GM12872 (cell line): ENCODE data around the gene CST9L.

Experiments
- TF ChIP-seq, protein P1 (sequence below): IDR thresholded peaks from 3 replicates; pipeline ENCODE4 v1.5.1; 2011; ENCODE audit warnings: low read depth, mild to moderate bottlenecking, low read length, moderate library complexity; ENCODE audit not compliant: insufficient read depth

Gene CST9L

DNA sequence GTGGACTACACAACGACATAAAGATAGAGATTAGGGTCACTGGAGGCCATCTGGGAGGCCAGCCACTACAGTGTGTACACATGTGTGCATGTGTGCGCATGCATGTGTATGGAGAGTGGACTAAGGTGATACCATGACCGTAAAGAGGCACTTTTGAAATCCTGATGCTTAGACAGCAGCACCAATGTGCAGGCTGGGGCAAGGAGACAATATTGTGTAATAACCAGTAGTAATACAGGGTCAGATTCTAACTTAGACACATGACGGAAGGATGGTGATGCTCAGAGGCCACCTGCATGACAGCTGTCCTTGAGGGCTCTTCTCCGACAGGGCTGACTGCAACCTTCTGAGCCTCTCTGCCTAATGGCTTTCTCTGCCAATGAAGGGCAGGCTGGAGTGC is 25.5 kb downstream of the CST9L start:
- TF ChIP-seq, protein P1, sequence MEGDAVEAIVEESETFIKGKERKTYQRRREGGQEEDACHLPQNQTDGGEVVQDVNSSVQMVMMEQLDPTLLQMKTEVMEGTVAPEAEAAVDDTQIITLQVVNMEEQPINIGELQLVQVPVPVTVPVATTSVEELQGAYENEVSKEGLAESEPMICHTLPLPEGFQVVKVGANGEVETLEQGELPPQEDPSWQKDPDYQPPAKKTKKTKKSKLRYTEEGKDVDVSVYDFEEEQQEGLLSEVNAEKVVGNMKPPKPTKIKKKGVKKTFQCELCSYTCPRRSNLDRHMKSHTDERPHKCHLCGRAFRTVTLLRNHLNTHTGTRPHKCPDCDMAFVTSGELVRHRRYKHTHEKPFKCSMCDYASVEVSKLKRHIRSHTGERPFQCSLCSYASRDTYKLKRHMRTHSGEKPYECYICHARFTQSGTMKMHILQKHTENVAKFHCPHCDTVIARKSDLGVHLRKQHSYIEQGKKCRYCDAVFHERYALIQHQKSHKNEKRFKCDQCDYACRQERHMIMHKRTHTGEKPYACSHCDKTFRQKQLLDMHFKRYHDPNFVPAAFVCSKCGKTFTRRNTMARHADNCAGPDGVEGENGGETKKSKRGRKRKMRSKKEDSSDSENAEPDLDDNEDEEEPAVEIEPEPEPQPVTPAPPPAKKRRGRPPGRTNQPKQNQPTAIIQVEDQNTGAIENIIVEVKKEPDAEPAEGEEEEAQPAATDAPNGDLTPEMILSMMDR, result no peak

DNA sequence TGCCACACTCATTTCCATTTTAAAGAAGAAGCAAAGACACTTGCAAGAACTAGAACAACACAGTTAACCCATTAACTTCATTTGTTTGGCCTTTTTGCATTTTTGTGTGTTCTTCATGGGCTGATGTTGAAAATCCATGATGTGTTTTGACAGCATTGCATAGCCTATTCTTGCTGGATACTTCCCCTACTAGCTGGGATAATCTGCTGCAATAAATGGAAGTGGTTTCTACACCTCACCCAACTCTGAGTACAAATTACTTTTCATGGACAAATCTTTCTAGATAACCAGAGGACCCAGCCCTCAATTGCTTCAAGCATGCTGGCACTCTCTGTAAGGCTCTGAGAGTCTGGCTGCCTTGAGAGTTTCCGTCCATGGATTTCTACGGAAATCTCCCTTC is 26.5 kb downstream of the CST9L start:
- TF ChIP-seq, protein P1, result no peak

DNA sequence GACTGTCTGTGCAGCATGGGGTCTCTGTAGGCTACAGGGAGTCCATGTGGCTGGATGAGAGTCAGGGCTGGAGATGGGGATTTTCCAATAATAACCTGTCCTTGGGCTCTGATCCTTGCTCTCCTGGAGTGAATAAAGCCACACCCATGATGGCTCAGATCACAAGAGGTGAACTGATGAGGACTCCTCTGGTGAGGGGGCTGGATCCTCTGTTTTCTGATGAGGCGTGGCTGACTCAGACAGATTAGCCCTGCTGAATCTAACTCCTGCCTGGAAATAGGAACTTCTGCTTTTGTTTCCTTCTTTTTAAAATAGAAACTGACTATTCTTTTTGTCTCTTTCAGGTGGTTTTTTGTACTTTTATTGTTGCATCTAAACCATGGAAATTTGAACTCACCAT is 27.0 kb downstream of the CST9L start:
- TF ChIP-seq, protein P1, result no peak

DNA sequence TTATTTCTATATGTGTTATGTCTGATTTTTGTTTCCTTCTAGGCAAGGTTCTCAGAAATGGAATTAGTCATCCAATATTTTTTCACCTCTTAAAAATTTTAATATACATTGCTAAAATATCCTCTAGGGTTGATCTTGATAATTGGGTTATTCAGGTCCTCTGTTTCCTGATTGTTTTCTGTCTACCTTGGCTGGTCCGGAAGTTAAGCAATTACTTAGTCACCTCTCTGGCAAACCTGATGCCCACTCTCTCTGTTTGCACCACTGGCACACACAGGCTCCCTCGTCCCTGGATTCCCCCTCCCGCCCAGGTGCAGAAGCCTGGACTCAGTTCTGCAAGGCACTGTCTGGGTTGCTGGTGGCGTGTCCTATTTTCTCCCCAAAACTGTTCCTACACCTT is 27.7 kb downstream of the CST9L start:
- TF ChIP-seq, protein P1, result no peak

DNA sequence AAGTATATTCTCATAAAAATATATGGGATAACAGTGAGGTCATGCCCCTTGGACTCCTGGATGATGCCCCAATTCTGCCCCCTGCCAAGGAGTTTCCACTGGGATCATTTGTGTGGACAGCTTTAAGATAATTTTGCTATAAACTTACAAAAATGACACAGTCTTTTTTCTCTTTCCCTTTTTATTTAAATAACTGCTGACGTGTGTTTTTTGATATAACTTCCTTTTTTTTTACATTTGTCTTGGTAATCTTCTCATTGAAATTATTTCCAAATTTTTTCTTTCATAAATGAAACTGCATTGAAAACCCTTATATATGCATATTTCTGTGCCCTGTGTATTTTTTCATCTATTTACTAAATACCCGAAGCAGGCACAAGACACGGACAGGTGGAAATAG is 31.3 kb downstream of the CST9L start:
- TF ChIP-seq, protein P1, result no peak

DNA sequence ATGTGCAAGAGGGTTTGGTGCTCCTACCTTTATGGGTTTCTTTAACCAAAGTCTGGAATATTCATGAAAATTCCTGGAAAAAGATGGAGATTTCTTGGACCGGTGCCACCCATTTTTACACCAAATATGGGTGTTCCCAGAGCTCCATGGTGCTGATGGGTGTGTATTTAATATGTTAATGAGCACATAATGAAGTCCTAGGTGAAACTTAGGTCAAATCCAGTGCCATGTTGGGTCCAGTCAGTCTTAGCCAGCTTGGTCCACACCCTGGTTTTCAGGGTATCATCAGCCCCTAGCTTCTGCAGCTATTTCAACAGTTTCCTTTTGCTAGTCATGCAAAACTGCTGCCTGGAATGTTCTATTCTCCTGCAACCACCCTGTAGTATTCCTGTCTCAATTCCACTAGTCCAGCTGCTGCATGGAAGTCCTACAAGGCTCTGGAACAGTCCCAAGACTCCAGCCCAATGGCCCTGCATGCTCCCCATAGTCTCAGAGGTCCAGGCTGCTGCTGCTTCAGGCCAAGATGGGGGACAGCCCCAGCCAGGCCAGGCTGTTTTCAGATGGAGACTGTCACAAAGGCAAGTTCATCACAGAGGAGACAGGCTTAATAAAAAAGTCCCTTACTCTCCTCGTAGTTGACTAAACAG is 31.8 kb downstream of the CST9L start:
- TF ChIP-seq, protein P1, result no peak

DNA sequence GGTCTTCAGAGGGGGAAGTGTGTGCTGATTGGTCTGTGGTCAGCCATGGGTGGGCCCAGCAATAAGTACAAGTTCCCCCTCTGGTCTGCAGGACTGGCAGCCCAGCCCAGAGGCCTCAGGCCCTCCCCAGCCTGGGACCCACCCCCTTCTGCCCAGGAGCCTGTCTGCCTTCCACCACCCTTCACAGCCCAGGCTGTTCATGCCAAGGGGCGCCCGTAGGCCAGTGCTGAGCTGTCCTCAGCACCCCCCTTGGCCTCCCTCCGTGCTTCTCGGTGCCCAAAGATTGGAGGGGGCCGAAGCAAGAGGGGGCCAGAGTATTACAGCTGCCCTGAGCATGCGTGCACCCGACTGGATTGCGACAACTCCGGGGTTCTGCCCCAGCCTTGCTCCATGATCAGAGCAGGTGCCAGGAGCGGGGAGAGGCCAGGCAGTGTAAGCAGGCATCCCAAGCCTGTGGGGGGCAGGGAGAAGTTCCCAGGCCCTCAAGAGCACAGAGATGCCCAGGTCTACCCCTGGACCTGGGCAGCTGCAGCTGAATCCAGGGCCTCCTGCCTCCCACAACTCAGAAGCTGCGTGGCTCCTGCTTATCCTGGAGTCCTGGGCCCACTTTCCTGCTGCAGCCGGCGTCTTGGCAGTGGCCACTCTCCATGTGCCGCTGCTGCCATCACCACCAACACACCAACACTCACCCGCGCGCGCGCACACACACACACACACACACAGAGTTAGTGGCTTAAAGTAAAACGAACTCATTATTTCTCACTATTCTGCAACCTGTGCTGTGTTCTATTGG is 33.3 kb downstream of the CST9L start:
- TF ChIP-seq, protein P1, result no peak
